ENCODE data around the gene CD53.

DNA sequence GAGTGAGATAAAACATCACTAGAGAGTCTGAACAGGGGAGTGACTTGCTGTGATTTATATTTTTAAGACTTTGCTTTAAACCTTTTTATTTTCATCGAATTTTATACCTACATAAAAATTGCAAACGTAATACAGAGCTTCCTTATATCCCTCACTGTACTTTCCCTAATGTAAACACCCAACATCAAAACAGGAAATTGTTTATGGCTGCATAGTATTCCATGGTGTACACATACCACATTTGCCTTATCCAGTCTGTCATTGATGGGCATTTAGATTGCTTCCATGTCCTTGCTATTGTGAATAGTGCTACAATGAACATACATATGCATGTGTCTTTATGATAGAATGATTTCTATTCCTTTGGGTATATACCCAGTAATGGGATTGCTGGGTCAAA, 56.0 kb downstream of the CD53 start:
- no peak for TF ChIP-seq POLR2AphosphoS5 (IDR thresholded peaks at IDR 0.05; ENCODE audit: low read depth, low read length)
- TF ChIP-seq, protein P1, sequence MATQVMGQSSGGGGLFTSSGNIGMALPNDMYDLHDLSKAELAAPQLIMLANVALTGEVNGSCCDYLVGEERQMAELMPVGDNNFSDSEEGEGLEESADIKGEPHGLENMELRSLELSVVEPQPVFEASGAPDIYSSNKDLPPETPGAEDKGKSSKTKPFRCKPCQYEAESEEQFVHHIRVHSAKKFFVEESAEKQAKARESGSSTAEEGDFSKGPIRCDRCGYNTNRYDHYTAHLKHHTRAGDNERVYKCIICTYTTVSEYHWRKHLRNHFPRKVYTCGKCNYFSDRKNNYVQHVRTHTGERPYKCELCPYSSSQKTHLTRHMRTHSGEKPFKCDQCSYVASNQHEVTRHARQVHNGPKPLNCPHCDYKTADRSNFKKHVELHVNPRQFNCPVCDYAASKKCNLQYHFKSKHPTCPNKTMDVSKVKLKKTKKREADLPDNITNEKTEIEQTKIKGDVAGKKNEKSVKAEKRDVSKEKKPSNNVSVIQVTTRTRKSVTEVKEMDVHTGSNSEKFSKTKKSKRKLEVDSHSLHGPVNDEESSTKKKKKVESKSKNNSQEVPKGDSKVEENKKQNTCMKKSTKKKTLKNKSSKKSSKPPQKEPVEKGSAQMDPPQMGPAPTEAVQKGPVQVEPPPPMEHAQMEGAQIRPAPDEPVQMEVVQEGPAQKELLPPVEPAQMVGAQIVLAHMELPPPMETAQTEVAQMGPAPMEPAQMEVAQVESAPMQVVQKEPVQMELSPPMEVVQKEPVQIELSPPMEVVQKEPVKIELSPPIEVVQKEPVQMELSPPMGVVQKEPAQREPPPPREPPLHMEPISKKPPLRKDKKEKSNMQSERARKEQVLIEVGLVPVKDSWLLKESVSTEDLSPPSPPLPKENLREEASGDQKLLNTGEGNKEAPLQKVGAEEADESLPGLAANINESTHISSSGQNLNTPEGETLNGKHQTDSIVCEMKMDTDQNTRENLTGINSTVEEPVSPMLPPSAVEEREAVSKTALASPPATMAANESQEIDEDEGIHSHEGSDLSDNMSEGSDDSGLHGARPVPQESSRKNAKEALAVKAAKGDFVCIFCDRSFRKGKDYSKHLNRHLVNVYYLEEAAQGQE (IDR thresholded peaks at IDR 0.05; ENCODE audit: insufficient read depth in 1 of 2, low read depth in 2 of 2, low read length in 2 of 2): no peak
